B cell (primary cell): ENCODE data around the gene DNAJC11.

Experiments
- CTCF ChIP-seq: fragments of 200-600 bp; IDR thresholded peaks from one replicate; pipeline ENCODE4 v1.8.0; 2022; ENCODE audit warnings: antibody characterized with exemption, mild to moderate bottlenecking
- EZH2 ChIP-seq: IDR thresholded peaks from 2 replicates; pipeline ENCODE4 v1.6.1; 2012; ENCODE audit warnings: borderline replicate concordance, low read depth, mild to moderate bottlenecking, moderate library complexity, low read length; ENCODE audit not compliant: insufficient read depth, poor library complexity, severe bottlenecking

GRCh38 chr1:6592441-6592840 is 109.2 kb downstream of the DNAJC11 start:
- TF ChIP-seq CTCF (no peak), EZH2 (no peak)
